A549 treated with GW870086 at 1 μM for 4 hours (cell line): ENCODE data around the gene ZBTB6. TPM values are rescaled to one million over a fixed set of nuclear protein-coding genes. Genes with fewer than 3 reads are reported as not detected.

Experiments
- total RNA-seq: library from RNA; stranded (reverse); fragments of 200-300 nt; extraction: Qiagen RNA extraction; gene quantifications from 5 replicates; pipeline ENCODE4 v1.2.3, GENCODE V29; 2022; ENCODE audit warnings: low read depth

Gene ZBTB6, protein sequence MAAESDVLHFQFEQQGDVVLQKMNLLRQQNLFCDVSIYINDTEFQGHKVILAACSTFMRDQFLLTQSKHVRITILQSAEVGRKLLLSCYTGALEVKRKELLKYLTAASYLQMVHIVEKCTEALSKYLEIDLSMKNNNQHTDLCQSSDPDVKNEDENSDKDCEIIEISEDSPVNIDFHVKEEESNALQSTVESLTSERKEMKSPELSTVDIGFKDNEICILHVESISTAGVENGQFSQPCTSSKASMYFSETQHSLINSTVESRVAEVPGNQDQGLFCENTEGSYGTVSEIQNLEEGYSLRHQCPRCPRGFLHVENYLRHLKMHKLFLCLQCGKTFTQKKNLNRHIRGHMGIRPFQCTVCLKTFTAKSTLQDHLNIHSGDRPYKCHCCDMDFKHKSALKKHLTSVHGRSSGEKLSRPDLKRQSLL
- 4.3 to 6.3 TPM (median 5.5 TPM) in 5 replicates for total RNA-seq

GRCh38 chr9:122912964-122913673 is at the start of gene ZBTB6:
TSS of gene ZBTB6 (minus strand) at chr9:122913323. CDS start at chr9:122912072, 1,251 bp downstream.

DNA sequence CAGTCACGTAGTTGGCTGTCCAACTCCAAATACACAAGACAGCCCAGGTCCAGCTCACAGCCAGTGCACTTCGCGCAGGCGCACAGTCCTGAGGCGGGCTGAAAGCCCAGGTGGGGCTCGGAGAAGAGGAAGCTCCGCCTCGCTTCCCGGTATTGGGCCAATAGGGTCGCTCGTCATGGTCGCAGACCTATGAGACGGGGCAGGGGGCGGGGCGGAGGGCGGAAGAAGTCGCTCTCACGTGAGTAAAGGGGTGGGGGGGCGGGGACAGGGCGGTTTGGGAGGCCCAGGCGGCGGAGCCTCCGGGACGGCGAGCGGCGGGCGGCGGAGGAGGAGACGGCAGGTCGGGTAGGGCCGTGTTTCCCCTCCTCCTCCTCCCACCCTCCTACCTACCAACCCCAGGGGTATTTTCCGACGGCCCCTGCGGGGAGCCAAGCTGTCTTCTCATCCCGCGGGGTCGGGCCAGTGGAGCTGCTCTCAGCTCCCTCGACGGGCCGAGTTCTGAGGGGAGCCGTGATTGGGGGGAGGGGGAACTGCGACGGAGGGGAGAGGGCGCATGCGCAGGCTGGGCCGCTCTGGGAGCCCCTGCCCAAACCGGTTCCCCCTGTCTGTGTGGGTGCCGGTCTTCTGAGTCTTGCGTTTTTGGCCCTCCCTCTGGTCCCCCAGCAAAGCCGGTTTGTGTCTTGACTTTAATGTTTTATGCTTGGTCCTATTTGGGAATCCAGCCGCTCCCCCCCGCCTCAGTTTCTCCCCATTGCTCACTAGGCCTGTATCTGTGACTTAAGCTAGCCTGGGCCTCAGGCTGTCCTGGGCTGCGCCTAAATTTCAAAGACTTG is 27.8 kb upstream of the ZBTB6 start, which contains the start of gene RABGAP1:
Gene RABGAP1, plus strand, starts transcription at position 272 of the 833 bp plus-strand sequence. CDS start 16,040 bp downstream, outside the sequence.

GRCh38 chr9:122931226-122932121 is 18.4 kb upstream of the ZBTB6 start, which contains the start of gene ZBTB26:
TSS of gene ZBTB26 (minus strand) at chr9:122931512. CDS start at chr9:122919934, 11,578 bp downstream.

DNA sequence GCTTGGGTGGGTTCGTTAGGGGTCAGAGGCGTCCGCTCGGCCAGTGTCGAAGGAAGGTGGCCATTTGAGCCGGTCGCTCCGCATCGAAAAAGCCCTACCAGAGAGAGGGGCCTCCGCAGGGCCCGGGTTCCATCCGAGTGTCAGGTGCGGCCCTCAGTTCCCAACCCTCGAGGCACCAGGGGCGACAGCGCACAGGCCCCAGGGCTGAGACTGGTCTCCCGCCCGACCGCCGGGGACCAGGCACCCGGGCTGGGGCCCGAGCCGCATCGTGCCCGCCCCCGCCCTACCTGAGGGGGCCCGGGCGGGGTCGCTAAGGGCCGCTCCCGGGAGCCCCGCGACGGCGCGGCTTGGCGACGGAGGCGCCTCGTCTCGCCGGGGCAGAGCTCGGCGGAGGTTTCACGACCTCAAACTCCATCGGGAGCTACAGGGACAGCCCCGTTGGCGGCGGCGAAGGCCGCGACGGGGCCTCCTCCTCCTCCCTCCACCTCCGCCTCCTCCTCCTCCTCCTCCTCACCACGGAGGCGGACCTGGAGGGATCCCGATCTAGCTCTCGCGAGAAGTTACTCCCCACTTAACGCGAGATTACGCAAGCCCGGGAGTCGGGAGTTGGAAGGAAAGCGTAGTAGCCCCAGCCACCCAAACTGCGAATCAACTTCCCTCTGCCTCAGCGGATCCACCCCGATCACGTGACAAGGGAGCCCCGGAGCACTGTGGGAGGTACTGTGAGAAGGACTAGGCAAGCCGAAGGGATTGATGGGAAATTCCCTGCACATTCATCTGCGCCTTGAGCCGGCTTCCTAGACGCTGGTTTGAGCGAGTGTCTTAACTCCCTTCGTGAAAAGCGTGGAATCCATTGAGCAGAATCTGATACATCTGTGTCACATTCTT is 8.1 kb downstream of the ZBTB6 start, which contains the start of gene RC3H2:
Gene RC3H2, minus strand, starts transcription at position 537 of the 888 bp plus-strand sequence. CDS start 7,850 bp downstream, outside the sequence.

Other genes starting within 250 kb of the ZBTB6 start
- not detected in 5 replicates for gene OR1L3, start 238.2 kb downstream of the ZBTB6 start, total RNA-seq
- not detected in 5 replicates for gene OR1L4, start 189.3 kb downstream of the ZBTB6 start, total RNA-seq
- not detected in 5 replicates for gene OR1L6, start 171.0 kb downstream of the ZBTB6 start, total RNA-seq
- not detected in 5 replicates for gene OR5C1, start 124.4 kb downstream of the ZBTB6 start, total RNA-seq
- not detected in 5 replicates for gene OR1K1, start 113.2 kb downstream of the ZBTB6 start, total RNA-seq
- 14.4 to 18.6 TPM (median 15.4 TPM) in 5 replicates for gene PDCL, start 84.7 kb downstream of the ZBTB6 start, total RNA-seq
- gene RC3H2, start 8.0 kb downstream of the ZBTB6 start, total RNA-seq, result 13.4 to 23.9 TPM (median 20.9 TPM) in 5 replicates
- 1.1 to 2.4 TPM (median 2.0 TPM) in 5 replicates for gene ZBTB26, start 18.2 kb upstream of the ZBTB6 start, total RNA-seq
- 11.4 to 15.5 TPM (median 13.9 TPM) in 5 replicates for gene RABGAP1, start 27.7 kb upstream of the ZBTB6 start, total RNA-seq
- not detected in 5 replicates for gene GPR21, start 120.3 kb upstream of the ZBTB6 start, total RNA-seq